MM.1S (cell line): Measurements from ENCODE around the gene ZFR2.

Experiments
- DNase-seq: peaks from one replicate; pipeline ENCODE4 v3.0.0-alpha.2; 2015
- H2AFZ ChIP-seq: fragments of 300-600 bp; sonication (generic); 2 replicates; pipeline ENCODE4 v1.6.0; 2016; ENCODE audit warnings: antibody characterized with exemption, low read length
- H3F3A ChIP-seq: fragments of 300-600 bp; sonication (generic); 2 replicates; pipeline ENCODE4 v1.6.1; 2016; ENCODE audit warnings: mild to moderate bottlenecking, antibody characterized with exemption, low read length, moderate library complexity, mixed read lengths; ENCODE audit not compliant: insufficient read depth
- H3K27ac ChIP-seq: fragments of 300-600 bp; sonication (generic); 2 replicates; pipeline ENCODE4 v1.5.1; 2016; ENCODE audit warnings: mild to moderate bottlenecking, low read length
- H3K27me3 ChIP-seq: fragments of 300-600 bp; sonication (generic); replicated peaks from 2 replicates; pipeline ENCODE4 v1.6.0; 2016; ENCODE audit warnings: low read length; ENCODE audit not compliant: insufficient read depth
- H3K36me3 ChIP-seq: fragments of 300-600 bp; sonication (generic); replicated peaks from 2 replicates; pipeline ENCODE4 v1.6.1; 2016; ENCODE audit warnings: mild to moderate bottlenecking, low read length, mixed read lengths; ENCODE audit not compliant: insufficient read depth
- H3K4me1 ChIP-seq: fragments of 300-600 bp; sonication (generic); 2 replicates; pipeline ENCODE4 v1.6.1; 2016; ENCODE audit warnings: low read length, mixed read lengths
- H3K4me2 ChIP-seq: fragments of 300-600 bp; sonication (generic); 2 replicates; pipeline ENCODE4 v1.6.0; 2016; ENCODE audit warnings: low read depth, low read length
- H3K4me3 ChIP-seq: fragments of 300-600 bp; sonication (generic); 2 replicates; pipeline ENCODE4 v1.5.1; 2016; ENCODE audit warnings: low read length, mixed read lengths
- H3K79me2 ChIP-seq: fragments of 300-600 bp; sonication (generic); 2 replicates; pipeline ENCODE4 v1.6.1; 2016; ENCODE audit warnings: mixed run types, low read length, mixed read lengths
- H3K9ac ChIP-seq: fragments of 300-600 bp; sonication (generic); 2 replicates; pipeline ENCODE4 v1.6.1; 2016; ENCODE audit warnings: low read length, mixed read lengths
- H3K9me2 ChIP-seq: fragments of 300-600 bp; sonication (generic); replicated peaks from 2 replicates; pipeline ENCODE4 v1.6.1; 2016; ENCODE audit warnings: mild to moderate bottlenecking, low read length, mixed read lengths; ENCODE audit not compliant: insufficient read depth
- H3K9me3 ChIP-seq: fragments of 300-600 bp; sonication (generic); replicated peaks from 2 replicates; pipeline ENCODE4 v1.6.1; 2016; ENCODE audit warnings: mild to moderate bottlenecking, low read length, mixed read lengths; ENCODE audit not compliant: insufficient read depth
- H4K20me1 ChIP-seq: fragments of 300-600 bp; sonication (generic); 2 replicates; pipeline ENCODE4 v1.6.1; 2016; ENCODE audit warnings: mild to moderate bottlenecking, low read length, moderate library complexity, mixed read lengths; ENCODE audit not compliant: insufficient read depth
- CTCF ChIP-seq: fragments of 300-600 bp; sonication (generic); IDR thresholded peaks from 2 replicates; pipeline ENCODE4 v1.5.1; 2016; ENCODE audit warnings: antibody characterized with exemption, low read length, mixed read lengths
- EZH2 ChIP-seq: fragments of 300-600 bp; sonication (generic); optimal IDR thresholded peaks from 2 replicates; pipeline ENCODE3; 2017; ENCODE audit warnings: low read depth, mild to moderate bottlenecking, antibody characterized with exemption, low read length, mixed read lengths
- EZH2phosphoT487 ChIP-seq: fragments of 300-600 bp; sonication (generic); IDR thresholded peaks from 2 replicates; pipeline ENCODE4 v1.6.1; 2018; ENCODE audit warnings: antibody characterized with exemption, low read length

ZFR2 gene

GRCh38 chr19:3825286-3825956 lies 43.4 kb downstream of the ZFR2 start:
- no peaks in the 10 kb centered on the region for H4K20me1 ChIP-seq
- DNase-seq, result no peak
- no peaks in the 10 kb centered on the region for H3K79me2 ChIP-seq
- no peak overlapping the region for H3K27ac ChIP-seq
- no peak overlapping the region for H3K9ac ChIP-seq
- no peaks in the 10 kb centered on the region for H3K9me3 ChIP-seq
- H2AFZ ChIP-seq, result no peak overlapping the region
- H3K4me1 ChIP-seq, result no peaks in the 10 kb centered on the region
- no peaks in the 10 kb centered on the region for H3K36me3 ChIP-seq
- no peak overlapping the region for H3K4me2 ChIP-seq
- TF ChIP-seq EZH2 (no peak), EZH2phosphoT487 (no peak), CTCF (no peak)
- H3K9me2 ChIP-seq, result no peaks in the 10 kb centered on the region
- H3K4me3 ChIP-seq, result no peak overlapping the region
- no peaks in the 10 kb centered on the region for H3F3A ChIP-seq
- H3K27me3 ChIP-seq, result peaks cover 95% of the 10 kb centered on the region

GRCh38 chr19:3823350-3823713 lies 45.5 kb downstream of the ZFR2 start:
- H3K79me2 ChIP-seq, result no peaks in the 10 kb centered on the region
- no peak overlapping the region for H2AFZ ChIP-seq
- no peak overlapping the region for H3K9ac ChIP-seq
- no peaks in the 10 kb centered on the region for H3K36me3 ChIP-seq
- H3K27me3 ChIP-seq, result peaks cover 95% of the 10 kb centered on the region
- no peaks in the 10 kb centered on the region for H3K4me1 ChIP-seq
- no peak overlapping the region for H3K27ac ChIP-seq
- DNase-seq, result no peak
- no peaks in the 10 kb centered on the region for H3K9me3 ChIP-seq
- H3K4me2 ChIP-seq, result no peak overlapping the region
- no peak overlapping the region for H3K4me3 ChIP-seq
- no peaks in the 10 kb centered on the region for H3F3A ChIP-seq
- no peaks in the 10 kb centered on the region for H4K20me1 ChIP-seq
- H3K9me2 ChIP-seq, result no peaks in the 10 kb centered on the region
- TF ChIP-seq EZH2phosphoT487 (no peak), CTCF (no peak), EZH2 (no peak)

- Histone ChIP-seq H4K20me1 (no peaks in the 10 kb centered on the region), H3K4me2 (no peak overlapping the region), H3K4me3 (no peak overlapping the region), H2AFZ (no peak overlapping the region), H3K9ac (no peak overlapping the region), H3K9me3 (no peaks in the 10 kb centered on the region), H3F3A (no peaks in the 10 kb centered on the region), H3K27me3 (peaks cover 95% of the 10 kb centered on the region), H3K4me1 (no peaks in the 10 kb centered on the region), H3K9me2 (no peaks in the 10 kb centered on the region), H3K79me2 (no peaks in the 10 kb centered on the region), H3K27ac (no peak overlapping the region), H3K36me3 (no peaks in the 10 kb centered on the region)
- no peak for DNase-seq
- TF ChIP-seq EZH2 (no peak), CTCF (no peak), EZH2phosphoT487 (no peak)
Observed at GRCh38 chr19:3822683-3823349, 46.0 kb downstream of the ZFR2 start.
